ENCODE data around the gene ATP6V1C2. TPM values are rescaled to one million over a fixed set of nuclear protein-coding genes. Genes with fewer than 3 reads are reported as not detected.

The ATP6V1C2 gene
- total RNA-seq, 1 donor from 2014 or later = not detected

GRCh38 chr2:10790228-10790973, 69.0 kb downstream of the ATP6V1C2 start:
- no peak for TF ChIP-seq CTCF (IDR thresholded peaks at IDR 0.05; ENCODE audit: unreplicated experiment)
- H3K9me3 Mint-ChIP-seq (ENCODE audit: unreplicated experiment) = no peaks in the 10 kb centered on the region
- H3K4me1 Mint-ChIP-seq (ENCODE audit: unreplicated experiment) = no peaks in the 10 kb centered on the region
- peaks cover 48% of the 10 kb centered on the region for H3K36me3 Mint-ChIP-seq (ENCODE audit: low read depth, unreplicated experiment)
- no peaks in the 10 kb centered on the region for H3K27me3 Mint-ChIP-seq (ENCODE audit: unreplicated experiment)
- no peak for DNase-seq (ENCODE audit: low spot score)
- H3K27ac Mint-ChIP-seq (ENCODE audit: unreplicated experiment) = no peak overlapping the region
- H3K4me3 Mint-ChIP-seq (ENCODE audit: unreplicated experiment) = no peak overlapping the region

GRCh38 chr2:10792001-10792634, 70.7 kb downstream of the ATP6V1C2 start:
- H3K36me3 Mint-ChIP-seq (ENCODE audit: low read depth, unreplicated experiment) = peaks cover 47% of the 10 kb centered on the region
- no peaks in the 10 kb centered on the region for H3K9me3 Mint-ChIP-seq (ENCODE audit: unreplicated experiment)
- no peak for TF ChIP-seq CTCF (IDR thresholded peaks at IDR 0.05; ENCODE audit: unreplicated experiment)
- no peaks in the 10 kb centered on the region for H3K4me1 Mint-ChIP-seq (ENCODE audit: unreplicated experiment)
- no peak overlapping the region for H3K4me3 Mint-ChIP-seq (ENCODE audit: unreplicated experiment)
- H3K27me3 Mint-ChIP-seq (ENCODE audit: unreplicated experiment) = no peaks in the 10 kb centered on the region
- no peak for DNase-seq (ENCODE audit: low spot score)
- H3K27ac Mint-ChIP-seq (ENCODE audit: unreplicated experiment) = no peak overlapping the region

GRCh38 chr2:10792660-10793400, 71.4 kb downstream of the ATP6V1C2 start:
- Mint-ChIP-seq H3K4me1 (ENCODE audit: unreplicated experiment) (no peaks in the 10 kb centered on the region), H3K36me3 (ENCODE audit: low read depth, unreplicated experiment) (peaks cover 44% of the 10 kb centered on the region), H3K27me3 (ENCODE audit: unreplicated experiment) (no peaks in the 10 kb centered on the region), H3K27ac (ENCODE audit: unreplicated experiment) (no peak overlapping the region), H3K9me3 (ENCODE audit: unreplicated experiment) (no peaks in the 10 kb centered on the region), H3K4me3 (ENCODE audit: unreplicated experiment) (no peak overlapping the region)
- no peak for TF ChIP-seq CTCF (IDR thresholded peaks at IDR 0.05; ENCODE audit: unreplicated experiment)
- DNase-seq (ENCODE audit: low spot score) = no peak

GRCh38 chr2:10793816-10794215, 72.4 kb downstream of the ATP6V1C2 start:
- no peak for TF ChIP-seq CTCF (IDR thresholded peaks at IDR 0.05; ENCODE audit: unreplicated experiment)
- Mint-ChIP-seq H3K4me1 (ENCODE audit: unreplicated experiment) (no peaks in the 10 kb centered on the region), H3K9me3 (ENCODE audit: unreplicated experiment) (no peaks in the 10 kb centered on the region), H3K4me3 (ENCODE audit: unreplicated experiment) (no peak overlapping the region), H3K27me3 (ENCODE audit: unreplicated experiment) (no peaks in the 10 kb centered on the region), H3K27ac (ENCODE audit: unreplicated experiment) (no peak overlapping the region), H3K36me3 (ENCODE audit: low read depth, unreplicated experiment) (peaks cover 44% of the 10 kb centered on the region)
- no peak for DNase-seq (ENCODE audit: low spot score)
